Measurements from ENCODE around the gene SLC25A10.

SLC25A10 gene

GRCh38 chr17:81741594-81742452 lies 29.7 kb downstream of the SLC25A10 start:
- Histone ChIP-seq H3K9ac (ENCODE audit: low read depth, low read length) (no peak overlapping the region), H3K4me1 (ENCODE audit: control insufficient read depth, insufficient read depth, low read length) (no peaks in the 10 kb centered on the region), H3K4me3 (ENCODE audit: low read depth, low read length) (no peak overlapping the region), H3K36me3 (ENCODE audit: control insufficient read depth, insufficient read depth, low read length) (no peaks in the 10 kb centered on the region), H3K27me3 (ENCODE audit: control insufficient read depth, insufficient read depth, low read length) (no peaks in the 10 kb centered on the region), H3K9me3 (ENCODE audit: control insufficient read depth, insufficient read depth, low read length) (no peaks in the 10 kb centered on the region), H3K27ac (ENCODE audit: low read depth, low read length) (no peak overlapping the region)
